Spleen (tissue), 11 donors: ENCODE data around the gene PRPF39. TPM values are rescaled to one million over a fixed set of nuclear protein-coding genes. Genes with fewer than 3 reads are reported as not detected.

ENCODE experiments used
- DNase-seq: peaks from one replicate; pipeline ENCODE4 v3.0.0-alpha.2; 2020
- H3K27ac ChIP-seq, 8 donors: fragments of 200-600 bp; sonication (generic) in 7 of 8; 1 replicate in 4 of 8; 2 replicates in 4 of 8; pipeline versions ENCODE4 v1.5.0 to v1.8.0; 2016 to 2021; ENCODE audit warnings: inconsistent platforms in 4 of 8, mild to moderate bottlenecking in 4 of 8, moderate library complexity in 1 of 8
- H3K27me3 ChIP-seq, 7 donors: fragments of 200-600 bp; sonication (generic) in 6 of 7; replicated peaks in 1 of 7; 1 replicate in 4 of 7; 2 replicates in 3 of 7; pipeline versions ENCODE4 v1.5.0 to v1.8.0; 2016 to 2021; ENCODE audit warnings: inconsistent platforms in 3 of 7, mild to moderate bottlenecking in 1 of 7
- H3K36me3 ChIP-seq, 6 donors: fragments of 200-600 bp; sonication (generic) in 5 of 6; 1 replicate in 4 of 6; 2 replicates in 2 of 6; pipeline versions ENCODE4 v1.5.0 to v1.8.0; 2016 to 2021; ENCODE audit warnings: inconsistent platforms in 2 of 6
- H3K4me1 ChIP-seq, 6 donors: fragments of 200-600 bp; sonication (generic) in 5 of 6; 1 replicate in 3 of 6; 2 replicates in 3 of 6; pipeline versions ENCODE4 v1.5.0 to v1.8.0; 2016 to 2021; ENCODE audit warnings: inconsistent platforms in 3 of 6
- H3K4me3 ChIP-seq, 8 donors: fragments of 200-600 bp; sonication (generic) in 7 of 8; 1 replicate in 4 of 8; 2 replicates in 4 of 8; pipeline versions ENCODE4 v1.5.0 to v1.8.0; 2016 to 2021; ENCODE audit warnings: inconsistent platforms in 4 of 8, mild to moderate bottlenecking in 4 of 8, moderate library complexity in 2 of 8
- H3K9me3 ChIP-seq, 8 donors: fragments of 200-600 bp; sonication (generic) in 7 of 8; 1 replicate in 4 of 8; 2 replicates in 4 of 8; pipeline versions ENCODE4 v1.5.0 to v1.8.0; 2016 to 2021; ENCODE audit warnings: inconsistent platforms in 4 of 8
- CTCF ChIP-seq, 11 experiments: fragments of 200-600 bp in 7 of 11; fragments of 450-650 bp in 4 of 11; sonication (generic) in 4 of 11; IDR thresholded peaks in 8 of 11; conservative IDR thresholded peaks in 3 of 11; 1 replicate in 7 of 11; 2 replicates in 4 of 11; pipeline versions ENCODE4 v1.4.0 to v1.8.0; 2016 to 2021; ENCODE audit warnings: antibody characterized with exemption in 11 of 11, inconsistent platforms in 4 of 11, mild to moderate bottlenecking in 1 of 11
- POLR2A ChIP-seq, 3 donors: fragments of 450-650 bp; IDR thresholded peaks; one replicate each; pipeline ENCODE4 v1.5.1; 2017; ENCODE audit warnings: antibody characterized with exemption in 3 of 3, mild to moderate bottlenecking in 1 of 3
- POLR2AphosphoS5 ChIP-seq, 3 donors: sonication (generic); formaldehyde crosslinking; IDR thresholded peaks; one replicate each; pipeline ENCODE4 v1.5.1; 2017; ENCODE audit warnings: antibody characterized with exemption in 3 of 3
- WGBS, 5 donors: extraction: QIAGEN DNeasy Blood & Tissue Kit in 3 of 5; methylation state at CpG; one replicate each; pipeline versions ENCODE4 v1.1.5 to v1.1.7; 2013 to 2018; 5-methylcytosine and 5-hydroxymethylcytosine counted together
- intact Hi-C: fragments of 100-400 bp; cut with DNase I; formaldehyde crosslinking; loops from one replicate; pipeline ENCODE4 v1.15.0; 2023; ENCODE audit warnings: low total_unique reads
- polyA plus RNA-seq, 3 donors: library from polyadenylated mRNA; stranded (reverse); fragments of 200-250 nt; gene quantifications; one replicate each; pipeline ENCODE4 v1.2.1, GENCODE V29; 2013
- total RNA-seq, 7 donors: library from RNA; depleted of rRNA in 3 of 7; stranded (reverse); fragments of >200 nt in 3 of 7; fragmentation: NEBNext Ultra II Directional in 4 of 7; extraction: Animal tissue kit (Norgen Biotek cat#: 25700) in 4 of 7; gene quantifications; one replicate each; pipeline versions ENCODE4 v1.1.0 to v1.2.1, GENCODE V29; 2016 to 2021
- donor health status: healthy with polysubstance abuse.
- donor health status: DM: no; HTN: no; CAD: no; lungs with moderate emphysema.
- donor health status: DM: no; HTN: no; CAD: no.
- donor health status: Bipolar disorder and iron deficiency.
- donor health status: healthy.
- donor health status: DM: no; HTN: no; CAD: no.
- donor health status: DM: yes; HTN: yes; CAD: no.

The PRPF39 gene
- total and polyA plus RNA-seq, 10 donors, result 24.8 to 44.5 (median 37.1) TPM

DNA sequence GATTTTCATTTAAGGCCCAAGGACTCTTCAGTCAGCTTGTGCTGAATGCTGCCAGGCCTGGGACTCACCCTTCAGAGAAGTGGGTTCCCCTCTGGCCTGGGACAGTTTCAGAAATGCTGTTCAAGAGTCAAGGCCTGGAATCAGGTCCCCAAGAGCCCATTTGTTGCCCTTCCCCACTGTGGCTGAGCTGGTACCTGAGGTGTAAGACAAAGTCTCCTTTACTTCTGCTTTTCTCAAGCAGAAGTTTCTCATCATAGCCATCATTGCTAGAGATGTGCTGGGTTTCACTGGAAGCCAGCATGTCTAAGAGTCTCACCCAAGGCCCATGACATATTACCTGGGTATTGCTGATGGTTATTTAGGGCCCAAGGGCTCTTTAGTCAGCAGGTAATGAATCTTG is 60.7 kb downstream of the PRPF39 start:
- TF ChIP-seq CTCF (IDR thresholded peaks at IDR 0.05 in 8 of 11, conservative IDR thresholded peaks at IDR 0.05 in 3 of 11), result no peak
- no peak for TF ChIP-seq POLR2AphosphoS5 (IDR thresholded peaks at IDR 0.05)
- no peak for TF ChIP-seq POLR2A (IDR thresholded peaks at IDR 0.05)
- H3K9me3 ChIP-seq, result no peaks in the 10 kb centered on the region

DNA sequence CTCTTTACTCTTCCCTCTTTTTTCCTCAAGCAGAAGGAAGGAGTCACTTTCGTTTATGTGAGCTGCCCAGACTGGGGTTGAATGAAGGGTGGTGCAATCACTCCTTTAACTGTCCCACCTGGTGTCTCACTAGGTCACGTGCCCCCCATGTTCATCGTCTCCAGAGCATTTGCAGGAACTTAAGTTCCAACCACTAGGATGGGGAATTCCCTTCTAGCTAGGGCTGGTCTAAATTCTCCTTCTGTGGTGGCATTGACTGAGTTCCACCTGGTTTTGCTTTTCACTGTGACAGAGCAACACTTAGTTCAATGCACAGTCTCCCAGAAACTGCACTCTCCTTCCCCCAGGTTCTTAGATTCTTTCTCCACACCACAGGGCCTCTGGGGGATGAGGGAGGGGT is 61.3 kb downstream of the PRPF39 start:
- Histone ChIP-seq H3K4me3 (no peak overlapping the region), H3K9me3 (no peaks in the 10 kb centered on the region), H3K27ac (no peak overlapping the region), H3K27me3 (no peaks in the 10 kb centered on the region), H3K4me1 (peaks cover 0 to 11% (median 0%) of the 10 kb centered on the region in 6 donors), H3K36me3 (peaks cover 0 to 25% (median 3%) of the 10 kb centered on the region in 6 donors)
- 68 to 91% (median 73%) methylated on average over 3 of the region's 3 CpGs for whole genome bisulfite sequencing, 5 donors
- intact Hi-C loops, result no loop called here
- DNase-seq, result no peak
- TF ChIP-seq CTCF (IDR thresholded peaks at IDR 0.05 in 8 of 11, conservative IDR thresholded peaks at IDR 0.05 in 3 of 11) (no peak), POLR2A (IDR thresholded peaks at IDR 0.05) (no peak), POLR2AphosphoS5 (IDR thresholded peaks at IDR 0.05) (no peak)

More for the DNA sequence above, 60.7 kb downstream of the PRPF39 start:
- Histone ChIP-seq H3K27ac (no peak overlapping the region), H3K4me1 (peaks cover 0 to 11% (median under 1%) of the 10 kb centered on the region in 6 donors), H3K36me3 (peaks cover 0 to 21% (median under 1%) of the 10 kb centered on the region in 6 donors), H3K4me3 (no peak overlapping the region), H3K27me3 (no peaks in the 10 kb centered on the region)
- intact Hi-C loops, result no loop called here
- no peak for DNase-seq

- H3K36me3 ChIP-seq, result peaks cover 0 to 41% (median 4%) of the 10 kb centered on the region in 6 donors
- H3K9me3 ChIP-seq, result no peaks in the 10 kb centered on the region
- no peak for DNase-seq
- TF ChIP-seq CTCF (IDR thresholded peaks at IDR 0.05 in 8 of 11, conservative IDR thresholded peaks at IDR 0.05 in 3 of 11) (no peak), POLR2AphosphoS5 (IDR thresholded peaks at IDR 0.05) (no peak), POLR2A (IDR thresholded peaks at IDR 0.05) (no peak)
- 93 to 98% (median 96%) methylated on average over 3 of the region's 3 CpGs for WGBS, 5 donors
- no peak overlapping the region for H3K27ac ChIP-seq
- H3K4me1 ChIP-seq, result no peaks in the 10 kb centered on the region
- intact Hi-C loops, result no loop called here
- no peak overlapping the region for H3K4me3 ChIP-seq
- H3K27me3 ChIP-seq, result no peaks in the 10 kb centered on the region
Observed at GRCh38 chr14:45149602-45150001, 65.7 kb downstream of the PRPF39 start.

DNA sequence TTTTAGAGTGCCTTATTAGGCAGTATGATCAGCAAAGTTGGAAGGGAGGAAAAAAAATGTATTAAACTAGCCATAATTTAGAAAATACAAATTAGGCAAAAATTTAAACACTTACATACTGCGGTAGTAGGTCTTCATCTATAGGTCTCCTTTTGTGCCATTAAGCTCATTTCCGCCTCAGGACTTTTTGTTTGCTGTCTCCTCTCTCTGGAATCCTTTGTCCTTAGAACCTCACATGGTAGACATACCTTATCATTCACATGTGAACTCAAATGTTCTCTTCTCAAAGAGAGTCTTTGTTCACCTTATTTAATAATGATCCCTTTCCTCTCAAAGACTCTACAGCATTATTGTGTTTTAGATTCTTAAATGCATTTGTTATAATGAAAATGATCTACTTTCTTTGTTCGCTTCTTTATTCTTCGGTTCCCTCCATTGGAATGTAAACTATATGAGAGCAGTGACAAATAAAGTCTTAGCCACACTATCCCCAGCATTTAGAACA is 66.5 kb downstream of the PRPF39 start:
- Histone ChIP-seq H3K27me3 (no peaks in the 10 kb centered on the region), H3K4me3 (no peak overlapping the region), H3K36me3 (peaks cover 0 to 35% (median 4%) of the 10 kb centered on the region in 6 donors), H3K9me3 (no peaks in the 10 kb centered on the region), H3K27ac (no peak overlapping the region), H3K4me1 (no peaks in the 10 kb centered on the region)
- no peak for DNase-seq
- TF ChIP-seq POLR2A (IDR thresholded peaks at IDR 0.05) (no peak), POLR2AphosphoS5 (IDR thresholded peaks at IDR 0.05) (no peak), CTCF (IDR thresholded peaks at IDR 0.05 in 8 of 11, conservative IDR thresholded peaks at IDR 0.05 in 3 of 11) (no peak)
- WGBS, 5 donors, result 95 to 99% (median 97%) methylated on average over 4 of the region's 4 CpGs
- intact Hi-C loops, result no loop called here
